ENCODE measurements around the gene RBKS.

Gene RBKS

DNA sequence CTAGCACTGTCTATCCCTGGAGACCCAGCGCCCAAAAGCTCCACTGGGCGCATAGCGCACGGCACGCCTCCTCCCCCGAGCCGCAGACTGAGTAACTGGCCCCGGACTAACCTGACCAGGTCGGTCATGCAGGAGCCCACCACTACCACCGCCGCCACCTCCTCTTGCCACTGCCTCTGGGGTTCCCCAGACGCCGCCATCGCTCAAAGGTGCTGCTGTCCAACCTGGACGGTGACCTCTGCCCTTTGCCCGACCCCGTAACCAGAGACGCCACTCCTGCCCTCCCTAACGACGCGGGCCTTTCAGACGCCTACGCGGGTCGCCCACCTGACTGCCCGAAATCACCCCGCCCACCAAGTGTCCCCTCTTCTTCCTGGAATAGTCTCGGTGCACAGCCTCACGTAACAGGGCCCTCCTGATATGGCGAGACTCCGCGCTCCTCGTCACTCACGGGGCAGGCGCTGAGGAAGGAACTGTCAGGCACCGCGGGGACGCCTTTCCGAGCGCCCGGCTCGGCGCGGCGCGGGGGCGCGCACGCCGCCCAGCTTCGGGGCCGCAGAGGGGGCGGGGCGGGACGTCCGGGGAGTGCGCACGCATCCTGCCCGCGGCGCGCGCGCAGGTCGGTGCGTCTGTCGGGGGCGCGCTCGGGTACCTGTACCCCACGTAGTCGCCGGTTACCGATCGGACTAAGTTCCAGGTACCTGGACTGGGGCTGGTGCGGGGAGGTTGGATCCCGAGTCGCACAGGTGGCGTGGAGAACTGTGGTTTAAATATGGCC, at the start of gene RBKS, which contains the start of gene BABAM2:
TSS of gene RBKS (minus strand) at position 242 of the 778 bp plus-strand sequence. CDS start at position 200, 42 bp downstream.
TSS of gene BABAM2 (plus strand) at position 584 of the 778 bp plus-strand sequence. CDS start 3,828 bp downstream, outside the sequence.
- peak; percentile 86 for DNase-seq

DNA sequence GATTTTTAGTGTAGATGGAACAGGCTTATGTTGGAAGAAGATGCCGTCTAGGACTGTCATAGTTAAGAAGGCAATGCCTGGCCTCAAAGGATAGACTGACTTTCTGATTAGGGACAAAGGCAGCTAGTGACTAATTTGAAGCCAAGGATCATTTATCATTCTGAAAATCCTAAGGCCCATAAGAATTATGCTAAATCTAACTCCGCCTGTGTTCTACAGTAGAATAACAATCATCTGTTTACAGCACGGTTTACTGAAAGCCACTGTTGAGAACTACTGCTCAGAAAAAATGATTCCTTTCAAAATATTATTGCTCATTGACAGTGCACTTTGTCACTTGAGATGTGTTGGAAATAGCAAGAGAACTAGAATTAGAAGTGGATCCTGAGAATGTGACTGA, 44.8 kb upstream of the RBKS start:
- no peak for DNase-seq

DNA sequence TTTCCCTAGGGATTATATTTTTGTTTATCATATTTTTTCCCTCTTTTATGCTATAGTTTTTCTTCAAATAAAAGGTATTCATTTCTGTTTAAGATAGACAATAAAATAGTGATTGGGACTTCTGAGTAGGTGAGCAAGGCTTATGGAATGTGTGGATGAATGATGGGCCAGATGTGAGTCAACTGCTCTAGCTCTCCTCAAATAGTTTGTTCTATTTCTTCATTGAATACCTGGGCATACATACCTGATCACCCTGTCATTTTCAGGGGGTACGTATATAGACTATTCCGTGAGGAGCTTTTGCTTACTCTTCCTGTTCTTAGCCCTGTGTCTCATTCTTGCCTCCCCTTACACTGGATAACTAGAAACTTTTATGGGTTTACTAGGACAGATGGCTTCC, 42.2 kb upstream of the RBKS start:
- DNase-seq = no peak

- no peak for DNase-seq
Measured at GRCh38 chr2:27931361-27931950, 41.3 kb upstream of the RBKS start.

GRCh38 chr2:27929916-27930486, 39.8 kb upstream of the RBKS start:
- DNase-seq = no peak

DNA sequence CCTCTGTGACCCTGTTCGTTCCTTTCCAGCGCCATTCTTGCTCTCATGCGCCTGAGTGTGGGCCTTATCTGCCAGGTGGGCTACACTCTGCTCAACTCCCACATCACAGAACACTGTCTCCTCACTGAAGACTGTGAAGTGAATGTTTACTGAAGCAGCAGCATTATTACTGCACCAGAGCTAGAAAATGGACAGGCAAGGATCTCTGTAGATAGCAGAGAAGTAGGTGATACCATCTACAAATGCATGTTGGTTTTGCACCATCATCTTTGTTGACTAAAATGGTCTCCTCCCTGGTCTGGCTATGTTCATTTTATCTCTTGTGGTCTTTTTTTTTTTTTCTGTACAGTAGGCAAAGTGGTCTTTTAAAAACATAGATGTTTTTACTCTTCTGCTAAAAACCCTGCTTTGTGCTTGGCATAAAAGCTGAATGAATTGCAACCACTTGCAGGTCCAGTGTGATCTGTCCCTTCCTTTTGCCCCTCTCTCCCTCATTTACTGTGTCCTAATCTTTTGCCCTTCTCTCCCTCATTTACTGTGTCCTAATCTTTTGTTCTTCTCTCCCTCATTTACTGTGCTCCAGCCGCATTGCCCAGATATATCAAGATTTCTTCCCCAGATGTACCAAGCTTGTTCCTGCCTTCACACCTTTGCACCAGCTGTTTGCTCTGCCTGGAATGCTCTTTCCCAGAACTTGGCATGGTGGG, 35.7 kb upstream of the RBKS start:
- DNase-seq = no peak

DNA sequence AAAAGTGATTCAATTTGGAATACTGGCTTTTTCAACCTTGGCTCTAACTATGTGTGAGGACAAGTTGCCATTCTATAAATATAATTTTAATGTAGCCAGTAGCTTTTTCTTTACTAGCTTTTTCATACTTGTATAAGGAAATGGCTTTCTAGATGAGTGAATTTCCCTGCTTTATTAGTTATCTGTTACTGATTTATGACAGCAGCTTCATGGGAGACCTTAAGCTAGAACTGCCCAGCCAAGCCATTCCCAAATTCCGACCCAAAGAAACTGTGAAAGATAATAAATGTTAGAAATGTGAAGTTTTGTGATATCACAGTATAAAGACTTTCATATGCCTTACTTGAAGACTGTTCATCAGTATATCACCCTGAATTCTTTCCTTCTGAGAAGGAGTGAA, 32.7 kb upstream of the RBKS start:
- DNase-seq = no peak

DNA sequence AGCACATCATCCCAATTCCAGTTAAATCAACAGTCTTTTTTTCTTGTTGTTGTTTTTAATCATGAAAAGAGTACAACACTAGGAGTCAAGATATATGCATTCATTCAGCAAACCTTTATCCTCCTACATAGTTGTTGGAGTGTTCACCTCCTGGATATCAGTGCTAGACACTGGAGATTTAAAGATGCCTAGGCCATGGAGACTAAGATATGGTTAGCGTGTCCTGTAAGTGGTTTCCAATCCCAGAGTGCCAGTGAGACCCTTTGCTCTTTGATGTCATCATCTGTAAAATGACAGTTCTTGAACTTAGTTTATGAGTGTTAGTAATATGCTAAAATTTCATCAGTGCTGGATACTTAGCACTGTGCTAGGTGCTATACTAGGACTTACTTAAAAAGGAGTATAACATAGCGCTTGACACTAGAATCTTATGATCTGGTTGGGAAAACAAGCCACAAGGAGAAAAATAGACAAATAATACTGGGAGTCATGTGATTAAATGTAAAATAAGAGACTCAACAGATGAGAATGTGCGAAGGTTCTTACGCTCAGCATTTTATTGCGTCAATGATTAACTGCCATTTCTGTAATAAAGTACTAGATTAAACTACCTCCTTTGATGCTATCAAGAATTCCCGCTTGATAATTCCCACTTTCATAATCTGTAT, 31.8 kb upstream of the RBKS start:
- no peak for DNase-seq

DNA sequence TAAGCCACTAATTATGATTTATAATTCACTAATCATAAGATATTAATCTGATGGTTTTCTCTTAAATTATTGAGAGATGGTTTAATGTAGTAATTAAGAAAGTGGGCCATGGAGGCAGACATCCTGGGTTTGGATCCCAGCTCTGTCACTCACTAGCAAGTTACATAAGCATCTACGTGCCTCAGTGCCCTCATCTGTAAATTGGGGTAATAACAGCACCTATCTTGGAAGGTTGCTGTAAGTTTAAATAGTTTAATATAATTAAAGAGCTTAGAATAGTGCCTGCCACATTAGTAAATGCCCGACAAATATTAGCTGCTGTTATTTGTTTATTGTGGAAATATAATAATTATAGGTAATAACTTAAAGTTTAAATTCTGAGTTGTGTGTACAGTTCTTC, 31.2 kb upstream of the RBKS start:
- DNase-seq = no peak

- DNase-seq = no peak
Measured at GRCh38 chr2:27920148-27920885, 30.1 kb upstream of the RBKS start.

GRCh38 chr2:27916293-27916995, 26.3 kb upstream of the RBKS start:
- DNase-seq = no peak

DNA sequence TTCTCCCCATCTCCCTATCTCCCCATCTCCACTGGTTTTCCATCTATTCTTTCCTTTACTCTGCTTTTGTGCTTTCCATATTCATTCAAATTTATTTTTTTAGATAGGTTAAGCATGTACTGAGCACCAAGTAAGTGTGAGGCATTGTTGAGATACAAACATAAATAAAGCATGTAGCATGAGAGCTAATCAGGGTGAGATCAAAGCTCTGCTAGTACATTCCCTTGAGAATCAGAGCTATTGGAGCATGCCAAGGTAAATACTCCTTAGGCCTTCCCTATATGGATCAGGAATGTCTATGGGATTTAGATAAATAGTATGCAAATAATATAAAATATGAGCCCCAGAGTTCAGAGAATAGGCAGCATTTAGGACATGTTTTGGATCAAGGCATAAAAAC, 25.7 kb upstream of the RBKS start:
- DNase-seq = no peak

DNA sequence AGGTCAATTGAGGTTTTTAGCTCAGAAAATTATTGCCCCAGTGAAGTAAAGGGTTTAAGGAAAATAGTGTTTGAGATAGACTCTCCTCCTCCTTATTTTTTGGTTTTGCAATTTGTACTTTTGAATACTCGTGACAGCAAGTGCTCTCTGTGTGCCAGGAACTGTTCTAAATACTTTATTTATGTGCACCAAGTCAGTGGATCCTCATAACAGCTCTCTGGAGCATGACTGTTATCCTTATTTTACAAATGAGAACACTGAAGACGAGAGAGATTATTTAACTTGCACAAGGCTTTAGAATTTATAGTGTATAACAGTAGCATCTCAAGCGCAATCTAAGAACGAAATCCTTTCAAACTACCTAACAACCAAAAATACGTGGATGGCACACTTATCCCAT, 25.0 kb upstream of the RBKS start:
- no peak for DNase-seq

- DNase-seq = no peak
Measured at GRCh38 chr2:27914805-27915175, 24.6 kb upstream of the RBKS start.

GRCh38 chr2:27914041-27914804, 24.0 kb upstream of the RBKS start:
- no peak for DNase-seq

GRCh38 chr2:27912512-27912911, 22.3 kb upstream of the RBKS start:
- no peak for DNase-seq

DNA sequence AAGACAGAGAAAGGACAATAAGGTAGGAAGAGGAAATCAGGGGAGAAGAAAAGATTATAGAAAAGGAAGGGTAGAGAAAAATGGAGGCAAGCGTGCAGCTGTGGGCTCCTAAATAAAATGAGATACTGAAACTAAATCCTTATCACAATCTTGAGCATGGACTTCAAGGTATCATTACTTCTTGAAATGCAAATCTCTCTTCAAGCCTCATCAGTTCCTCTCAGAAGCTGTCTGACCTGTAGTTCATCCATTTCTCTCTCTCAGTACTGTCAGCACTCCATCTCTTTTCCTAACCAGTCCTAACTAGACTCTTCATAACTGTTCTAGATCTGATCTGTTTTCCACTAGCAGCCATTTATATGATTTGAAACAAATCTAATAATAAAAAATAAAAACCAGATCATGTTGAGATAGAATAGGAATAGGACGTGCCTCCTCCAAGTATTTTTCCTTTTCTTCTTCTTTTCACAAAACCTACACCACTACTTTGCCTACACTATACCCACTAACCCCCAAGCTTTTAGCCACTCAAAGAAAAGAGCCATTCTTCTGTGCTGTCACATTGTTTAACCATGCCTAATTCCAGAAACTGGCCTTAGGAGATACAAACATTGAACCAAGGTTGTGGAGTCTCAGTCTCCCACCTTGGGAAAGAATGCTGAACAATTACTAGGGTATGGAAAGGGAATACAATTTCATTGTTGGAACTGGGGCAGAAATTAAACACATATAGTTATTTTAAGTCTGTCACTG, 21.4 kb upstream of the RBKS start:
- DNase-seq = no peak

DNA sequence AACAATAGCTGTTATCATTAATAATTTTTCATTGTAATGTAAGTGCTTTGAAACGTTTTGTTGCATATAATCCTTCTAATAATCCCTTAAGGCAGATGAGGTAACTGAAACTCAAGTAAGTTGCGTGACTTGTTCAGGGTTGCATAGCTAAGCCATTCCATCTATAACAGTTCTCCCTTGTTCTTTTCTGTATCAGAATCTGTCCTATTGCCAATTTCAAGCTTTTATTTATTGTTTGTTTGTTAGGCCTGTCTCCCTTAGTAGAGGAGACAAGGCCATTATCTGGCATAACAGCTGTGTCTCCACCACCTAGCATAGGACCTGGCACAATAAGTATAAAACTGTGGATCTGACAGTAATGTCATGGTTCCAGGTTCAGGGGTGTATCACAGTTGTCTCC, 19.7 kb upstream of the RBKS start:
- no peak for DNase-seq

DNA sequence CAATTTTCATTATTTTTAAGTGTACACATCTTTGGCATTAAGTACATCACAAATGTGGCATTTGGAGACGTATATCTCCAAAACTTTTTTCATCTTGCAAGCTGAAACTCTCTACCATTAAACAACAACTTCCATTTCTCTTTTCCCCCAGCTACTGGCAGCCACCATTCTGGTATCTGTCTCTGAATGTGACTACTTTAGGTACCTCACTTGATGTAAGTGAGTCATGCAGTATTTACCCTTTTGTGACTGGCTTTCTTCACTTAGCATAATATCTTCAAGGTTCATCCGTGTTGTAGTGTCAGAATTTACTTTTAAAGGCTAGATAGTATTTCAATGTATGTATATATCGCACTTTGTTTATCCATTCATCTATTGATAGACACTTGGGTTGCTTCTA, 17.4 kb upstream of the RBKS start:
- DNase-seq = no peak

GRCh38 chr2:27906074-27906473, 15.9 kb upstream of the RBKS start:
- no peak for DNase-seq

- DNase-seq = no peak
Measured at GRCh38 chr2:27904405-27904665, 14.1 kb upstream of the RBKS start.
